GM23338 (cell line): ENCODE measurements around the gene BPIFA2. TPM values are rescaled to one million over a fixed set of nuclear protein-coding genes. Genes with fewer than 3 reads are reported as not detected.

Experiments used
- ATAC-seq: fragments of 200-7000 bp; cut with Tn5 transposase; 3 replicates; pipeline ENCODE4 v1.9.1; 2020
- DNase-seq: peaks from one replicate; pipeline ENCODE4 v3.0.0-alpha.2; 2015; ENCODE audit warnings: low spot score
- H2AFZ ChIP-seq: fragments of 200-600 bp; sonication (generic); 2 replicates; pipeline ENCODE4 v1.8.0; 2016; ENCODE audit warnings: antibody characterized with exemption, mild to moderate bottlenecking, moderate library complexity
- H3F3A ChIP-seq: fragments of 200-600 bp; sonication (generic); replicated peaks from 2 replicates; pipeline ENCODE4 v1.8.0; 2017; ENCODE audit warnings: antibody characterized with exemption, mixed run types, low read depth
- H3K27ac ChIP-seq: fragments of 200-600 bp; sonication (generic); 2 replicates; pipeline ENCODE4 v1.6.1; 2016; ENCODE audit warnings: low read depth
- H3K27me3 ChIP-seq: fragments of 200-600 bp; sonication (generic); 2 replicates; pipeline ENCODE4 v1.8.0; 2016; ENCODE audit warnings: mild to moderate bottlenecking, mixed run types, moderate library complexity; ENCODE audit not compliant: insufficient read depth
- H3K36me3 ChIP-seq: fragments of 200-600 bp; sonication (generic); 2 replicates; pipeline ENCODE4 v1.8.0; 2016; ENCODE audit warnings: mild to moderate bottlenecking; ENCODE audit not compliant: insufficient read depth
- H3K4me1 ChIP-seq: fragments of 200-600 bp; sonication (generic); 2 replicates; pipeline ENCODE4 v1.8.0; 2016; ENCODE audit warnings: mild to moderate bottlenecking, moderate library complexity; ENCODE audit not compliant: insufficient read depth
- H3K4me2 ChIP-seq: fragments of 200-600 bp; sonication (generic); 2 replicates; pipeline ENCODE4 v1.7.1; 2017; ENCODE audit warnings: mixed run types
- H3K4me3 ChIP-seq: fragments of 200-600 bp; sonication (generic); 2 replicates; pipeline ENCODE4 v1.6.1; 2016; ENCODE audit warnings: mixed run types
- H3K79me2 ChIP-seq: fragments of 200-600 bp; sonication (generic); replicated peaks from 2 replicates; pipeline ENCODE4 v1.8.0; 2017; ENCODE audit warnings: mild to moderate bottlenecking; ENCODE audit not compliant: insufficient read depth
- H3K9me2 ChIP-seq: fragments of 200-600 bp; sonication (generic); 2 replicates; pipeline ENCODE4 v1.8.0; 2017; ENCODE audit not compliant: insufficient read depth
- H4K20me1 ChIP-seq: fragments of 200-600 bp; sonication (generic); replicated peaks from 2 replicates; pipeline ENCODE4 v1.8.0; 2017; ENCODE audit warnings: mild to moderate bottlenecking; ENCODE audit not compliant: insufficient read depth
- H3K27ac Mint-ChIP-seq: 2 replicates; pipeline ENCODE4 v1.8.0; 2020; ENCODE audit warnings: inconsistent platforms, mild to moderate bottlenecking, moderate library complexity, mixed read lengths
- H3K27me3 Mint-ChIP-seq: 3 replicates; pipeline ENCODE4 v1.8.0; 2022; ENCODE audit warnings: low read depth, mild to moderate bottlenecking, moderate library complexity, mixed read lengths, inconsistent platforms; ENCODE audit not compliant: insufficient read depth, poor library complexity
- H3K36me3 Mint-ChIP-seq: 3 replicates; pipeline ENCODE4 v1.8.0; 2021; ENCODE audit warnings: low read depth, mild to moderate bottlenecking, inconsistent platforms, moderate library complexity, mixed read lengths
- H3K4me1 Mint-ChIP-seq: 3 replicates; pipeline ENCODE4 v1.8.0; 2020; ENCODE audit warnings: mild to moderate bottlenecking, inconsistent platforms, mixed read lengths
- H3K4me3 Mint-ChIP-seq: 3 replicates; pipeline ENCODE4 v1.8.0; 2021; ENCODE audit warnings: moderate library complexity, mild to moderate bottlenecking, inconsistent platforms, mixed read lengths
- H3K9me3 Mint-ChIP-seq: 3 replicates; pipeline ENCODE4 v1.8.0; 2020; ENCODE audit warnings: moderate library complexity, mild to moderate bottlenecking, inconsistent platforms, mixed read lengths
- NANOG ChIP-seq: IDR thresholded peaks from 2 replicates; pipeline ENCODE4 v1.6.1; 2016; ENCODE audit warnings: antibody characterized with exemption, borderline replicate concordance
- REST ChIP-seq: IDR thresholded peaks from one replicate; pipeline ENCODE4 v1.6.1; 2018; ENCODE audit warnings: antibody characterized with exemption; ENCODE audit not compliant: unreplicated experiment
- ZNF462 ChIP-seq: fragments of 250-450 bp; sonication (Bioruptor Pico); IDR thresholded peaks from 2 replicates; pipeline ENCODE4 v1.5.0; 2020; ENCODE audit warnings: mild to moderate bottlenecking, moderate library complexity
- polyA plus RNA-seq: library from polyadenylated mRNA; unstranded; fragments of >200 nt; fragmentation: Nextera tagmentation; extraction: Ambion mirVana; gene quantifications from 2 replicates; pipeline ENCODE4 v1.2.1, GENCODE V29; 2016
- total RNA-seq: library from RNA; depleted of rRNA; stranded (reverse); fragments of >200 nt; shearing (Covaris generic); gene quantifications from 2 replicates; pipeline ENCODE4 v1.2.3, GENCODE V29; 2014

BPIFA2 gene
- total and polyA plus RNA-seq, 2 experiments from 2014 or later = not detected

GRCh38 chr20:33203444-33203843, 35.5 kb downstream of the BPIFA2 start:
- H4K20me1 ChIP-seq = no peaks in the 10 kb centered on the region
- H3K9me3 Mint-ChIP-seq = no peaks in the 10 kb centered on the region; the same call in 2 of the 3 replicates
- H3K4me1 Mint-ChIP-seq = no peaks in the 10 kb centered on the region
- no peaks in the 10 kb centered on the region for H3K9me2 ChIP-seq
- no peak overlapping the region for H3K27ac Mint-ChIP-seq
- H3K27me3 ChIP-seq = no peaks in the 10 kb centered on the region
- no peak overlapping the region for H3K4me2 ChIP-seq
- H3K4me3 Mint-ChIP-seq = no peak overlapping the region
- H3K4me3 ChIP-seq = no peak overlapping the region
- no peak for ATAC-seq
- no peak overlapping the region for H2AFZ ChIP-seq
- no peaks in the 10 kb centered on the region for H3K79me2 ChIP-seq
- H3K27me3 Mint-ChIP-seq = peaks cover 2% of the 10 kb centered on the region
- H3K36me3 ChIP-seq = no peaks in the 10 kb centered on the region
- no peaks in the 10 kb centered on the region for H3F3A ChIP-seq
- H3K36me3 Mint-ChIP-seq = no peaks in the 10 kb centered on the region
- no peaks in the 10 kb centered on the region for H3K4me1 ChIP-seq
- H3K27ac ChIP-seq = no peak overlapping the region
- DNase-seq = no peak
- TF ChIP-seq REST (no peak), NANOG (no peak)

- no peaks in the 10 kb centered on the region for H3K79me2 ChIP-seq
- H3K4me1 ChIP-seq = no peaks in the 10 kb centered on the region
- Mint-ChIP-seq H3K36me3 (no peaks in the 10 kb centered on the region), H3K9me3 (no peaks in the 10 kb centered on the region; the same call in 2 of the 3 replicates), H3K4me1 (no peaks in the 10 kb centered on the region), H3K27ac (no peak overlapping the region), H3K27me3 (peaks cover 4% of the 10 kb centered on the region), H3K4me3 (no peak overlapping the region)
- H3K36me3 ChIP-seq = no peaks in the 10 kb centered on the region
- no peaks in the 10 kb centered on the region for H3K27me3 ChIP-seq
- no peak overlapping the region for H3K4me2 ChIP-seq
- H3K9me2 ChIP-seq = no peaks in the 10 kb centered on the region
- no peak overlapping the region for H3K27ac ChIP-seq
- H4K20me1 ChIP-seq = no peaks in the 10 kb centered on the region
- DNase-seq (peak; percentile 93), ATAC-seq (peak; percentile 82)
- H2AFZ ChIP-seq = no peak overlapping the region
- no peaks in the 10 kb centered on the region for H3F3A ChIP-seq
- no peak for TF ChIP-seq ZNF462 (CRISPR knock-in tag)
- peak; percentile 96 for TF ChIP-seq REST
- H3K4me3 ChIP-seq = no peak overlapping the region
Observed at GRCh38 chr20:33209789-33210188, 41.8 kb downstream of the BPIFA2 start.
